ENCODE data around the gene HSFX2.
"Not testable (repeated sequence)": the region's sequence is repeated elsewhere in the genome, so short reads cannot be mapped to it uniquely, and the experiment has no call there.

The HSFX2 gene

GRCh38 chrX:149590993-149591392 is 4.1 kb downstream of the HSFX2 start:
- not testable (repeated sequence) for H3K36me3 ChIP-seq (ENCODE audit: control insufficient read depth, insufficient read depth, low read length); H3K4me1 ChIP-seq (ENCODE audit: control insufficient read depth, insufficient read depth, low read length); H3K27me3 ChIP-seq (ENCODE audit: control insufficient read depth, insufficient read depth, low read length); H3K9me3 ChIP-seq (ENCODE audit: control insufficient read depth, insufficient read depth, low read length); H3K4me3 ChIP-seq (ENCODE audit: low read length); DNase-seq (ENCODE audit: low read depth, low spot score); H3K27ac ChIP-seq (ENCODE audit: low read length)
- WGBS (ENCODE audit: insufficient coverage, insufficient read length): no CpG with 5 or more reads among the region's 7 CpGs

- H3K27me3 ChIP-seq (ENCODE audit: control insufficient read depth, insufficient read depth, low read length); H3K27ac ChIP-seq (ENCODE audit: low read length); H3K4me3 ChIP-seq (ENCODE audit: low read length); H3K9me3 ChIP-seq (ENCODE audit: control insufficient read depth, insufficient read depth, low read length); H3K4me1 ChIP-seq (ENCODE audit: control insufficient read depth, insufficient read depth, low read length); H3K36me3 ChIP-seq (ENCODE audit: control insufficient read depth, insufficient read depth, low read length); DNase-seq (ENCODE audit: low read depth, low spot score): not testable (repeated sequence)
- WGBS (ENCODE audit: insufficient coverage, insufficient read length): no CpG with 5 or more reads among the region's 12 CpGs
Observed at GRCh38 chrX:149587359-149587758, 7.8 kb downstream of the HSFX2 start, which contains the start of gene MAGEA9B. MAGEA9B (minus strand) TSS chrX:149587459; CDS start chrX:149583179, 4,280 bp downstream.

- H3K9me3 ChIP-seq (ENCODE audit: control insufficient read depth, insufficient read depth, low read length); H3K27me3 ChIP-seq (ENCODE audit: control insufficient read depth, insufficient read depth, low read length); DNase-seq (ENCODE audit: low read depth, low spot score); H3K36me3 ChIP-seq (ENCODE audit: control insufficient read depth, insufficient read depth, low read length); H3K4me3 ChIP-seq (ENCODE audit: low read length); H3K4me1 ChIP-seq (ENCODE audit: control insufficient read depth, insufficient read depth, low read length); H3K27ac ChIP-seq (ENCODE audit: low read length): not testable (repeated sequence)
- WGBS (ENCODE audit: insufficient coverage, insufficient read length): no CpG with 5 or more reads among the region's 17 CpGs
Observed at GRCh38 chrX:149585631-149586030, 9.5 kb downstream of the HSFX2 start.

GRCh38 chrX:149573456-149573855 is 21.7 kb downstream of the HSFX2 start:
- no CpG with 5 or more reads among the region's 1 CpG for WGBS (ENCODE audit: insufficient coverage, insufficient read length)
- not testable (repeated sequence) for H3K9me3 ChIP-seq (ENCODE audit: control insufficient read depth, insufficient read depth, low read length); H3K27me3 ChIP-seq (ENCODE audit: control insufficient read depth, insufficient read depth, low read length)

GRCh38 chrX:149572743-149573142 is 22.4 kb downstream of the HSFX2 start:
- WGBS (ENCODE audit: insufficient coverage, insufficient read length): no CpG with 5 or more reads among the region's 1 CpG
- Histone ChIP-seq H3K36me3 (ENCODE audit: control insufficient read depth, insufficient read depth, low read length) (no peaks in the 10 kb centered on the region), H3K9me3 (ENCODE audit: control insufficient read depth, insufficient read depth, low read length) (no peaks in the 10 kb centered on the region), H3K27me3 (ENCODE audit: control insufficient read depth, insufficient read depth, low read length) (no peaks in the 10 kb centered on the region), H3K4me1 (ENCODE audit: control insufficient read depth, insufficient read depth, low read length) (no peaks in the 10 kb centered on the region), H3K4me3 (ENCODE audit: low read length) (no peak overlapping the region), H3K27ac (ENCODE audit: low read length) (no peak overlapping the region)
- no peak for DNase-seq (ENCODE audit: low read depth, low spot score)

More at GRCh38 chrX:149573456-149573855, 21.7 kb downstream of the HSFX2 start:
- H3K27ac ChIP-seq (ENCODE audit: low read length); H3K4me1 ChIP-seq (ENCODE audit: control insufficient read depth, insufficient read depth, low read length); H3K36me3 ChIP-seq (ENCODE audit: control insufficient read depth, insufficient read depth, low read length); DNase-seq (ENCODE audit: low read depth, low spot score); H3K4me3 ChIP-seq (ENCODE audit: low read length): not testable (repeated sequence)

- no CpG with 5 or more reads among the region's 7 CpGs for WGBS (ENCODE audit: insufficient coverage, insufficient read length)
- Histone ChIP-seq H3K9me3 (ENCODE audit: control insufficient read depth, insufficient read depth, low read length) (no peaks in the 10 kb centered on the region), H3K36me3 (ENCODE audit: control insufficient read depth, insufficient read depth, low read length) (no peaks in the 10 kb centered on the region), H3K4me1 (ENCODE audit: control insufficient read depth, insufficient read depth, low read length) (no peaks in the 10 kb centered on the region), H3K27ac (ENCODE audit: low read length) (no peak overlapping the region), H3K4me3 (ENCODE audit: low read length) (no peak overlapping the region), H3K27me3 (ENCODE audit: control insufficient read depth, insufficient read depth, low read length) (no peaks in the 10 kb centered on the region)
- no peak for DNase-seq (ENCODE audit: low read depth, low spot score)
Observed at GRCh38 chrX:149571770-149572169, 23.3 kb downstream of the HSFX2 start.

GRCh38 chrX:149570668-149571067 is 24.4 kb downstream of the HSFX2 start:
- no peak for DNase-seq (ENCODE audit: low read depth, low spot score)
- H3K27ac ChIP-seq (ENCODE audit: low read length): no peak overlapping the region
- no CpG with 5 or more reads among the region's 6 CpGs for WGBS (ENCODE audit: insufficient coverage, insufficient read length)
- H3K4me1 ChIP-seq (ENCODE audit: control insufficient read depth, insufficient read depth, low read length): no peaks in the 10 kb centered on the region
- no peaks in the 10 kb centered on the region for H3K9me3 ChIP-seq (ENCODE audit: control insufficient read depth, insufficient read depth, low read length)
- H3K27me3 ChIP-seq (ENCODE audit: control insufficient read depth, insufficient read depth, low read length): no peaks in the 10 kb centered on the region
- no peaks in the 10 kb centered on the region for H3K36me3 ChIP-seq (ENCODE audit: control insufficient read depth, insufficient read depth, low read length)
- no peak overlapping the region for H3K4me3 ChIP-seq (ENCODE audit: low read length)

- H3K9me3 ChIP-seq (ENCODE audit: control insufficient read depth, insufficient read depth, low read length): no peaks in the 10 kb centered on the region
- no peaks in the 10 kb centered on the region for H3K4me1 ChIP-seq (ENCODE audit: control insufficient read depth, insufficient read depth, low read length)
- no peak for DNase-seq (ENCODE audit: low read depth, low spot score)
- H3K27me3 ChIP-seq (ENCODE audit: control insufficient read depth, insufficient read depth, low read length): no peaks in the 10 kb centered on the region
- no peak overlapping the region for H3K4me3 ChIP-seq (ENCODE audit: low read length)
- no CpG with 5 or more reads among the region's 2 CpGs for WGBS (ENCODE audit: insufficient coverage, insufficient read length)
- no peak overlapping the region for H3K27ac ChIP-seq (ENCODE audit: low read length)
- no peaks in the 10 kb centered on the region for H3K36me3 ChIP-seq (ENCODE audit: control insufficient read depth, insufficient read depth, low read length)
Observed at GRCh38 chrX:149569770-149570169, 25.3 kb downstream of the HSFX2 start.

GRCh38 chrX:149568701-149569296 is 26.3 kb downstream of the HSFX2 start:
- WGBS (ENCODE audit: insufficient coverage, insufficient read length): no CpG with 5 or more reads among the region's 5 CpGs
- Histone ChIP-seq H3K4me3 (ENCODE audit: low read length) (no peak overlapping the region), H3K4me1 (ENCODE audit: control insufficient read depth, insufficient read depth, low read length) (no peaks in the 10 kb centered on the region), H3K27me3 (ENCODE audit: control insufficient read depth, insufficient read depth, low read length) (no peaks in the 10 kb centered on the region), H3K27ac (ENCODE audit: low read length) (no peak overlapping the region), H3K36me3 (ENCODE audit: control insufficient read depth, insufficient read depth, low read length) (no peaks in the 10 kb centered on the region), H3K9me3 (ENCODE audit: control insufficient read depth, insufficient read depth, low read length) (no peaks in the 10 kb centered on the region)
- DNase-seq (ENCODE audit: low read depth, low spot score): no peak

GRCh38 chrX:149567621-149568417 is 27.3 kb downstream of the HSFX2 start:
- DNase-seq (ENCODE audit: low read depth, low spot score): no peak
- H3K4me1 ChIP-seq (ENCODE audit: control insufficient read depth, insufficient read depth, low read length): no peaks in the 10 kb centered on the region
- no peaks in the 10 kb centered on the region for H3K9me3 ChIP-seq (ENCODE audit: control insufficient read depth, insufficient read depth, low read length)
- H3K27ac ChIP-seq (ENCODE audit: low read length): no peak overlapping the region
- no peaks in the 10 kb centered on the region for H3K27me3 ChIP-seq (ENCODE audit: control insufficient read depth, insufficient read depth, low read length)
- H3K4me3 ChIP-seq (ENCODE audit: low read length): no peak overlapping the region
- H3K36me3 ChIP-seq (ENCODE audit: control insufficient read depth, insufficient read depth, low read length): no peaks in the 10 kb centered on the region
- WGBS (ENCODE audit: insufficient coverage, insufficient read length): no CpG with 5 or more reads among the region's 7 CpGs

- Histone ChIP-seq H3K36me3 (ENCODE audit: control insufficient read depth, insufficient read depth, low read length) (no peaks in the 10 kb centered on the region), H3K9me3 (ENCODE audit: control insufficient read depth, insufficient read depth, low read length) (no peaks in the 10 kb centered on the region), H3K27me3 (ENCODE audit: control insufficient read depth, insufficient read depth, low read length) (no peaks in the 10 kb centered on the region), H3K27ac (ENCODE audit: low read length) (no peak overlapping the region), H3K4me3 (ENCODE audit: low read length) (no peak overlapping the region), H3K4me1 (ENCODE audit: control insufficient read depth, insufficient read depth, low read length) (no peaks in the 10 kb centered on the region)
- no peak for DNase-seq (ENCODE audit: low read depth, low spot score)
- WGBS (ENCODE audit: insufficient coverage, insufficient read length): no CpG with 5 or more reads among the region's 4 CpGs
Observed at GRCh38 chrX:149563359-149563758, 31.8 kb downstream of the HSFX2 start.
